Breast epithelium (tissue), 3 donors: ENCODE results near the gene TBC1D1.

Experiments used
- POLR2A ChIP-seq: fragments of 450-650 bp; IDR thresholded peaks from one replicate; pipeline ENCODE4 v1.6.1; 2016; ENCODE audit warnings: antibody characterized with exemption, mild to moderate bottlenecking, moderate library complexity
- POLR2AphosphoS5 ChIP-seq, 3 donors: sonication (generic); formaldehyde crosslinking; IDR thresholded peaks; one replicate each; pipeline ENCODE4 v1.6.1; 2017; ENCODE audit warnings: antibody characterized with exemption in 3 of 3

GRCh38 chr4:38030023-38030422 lies 139.1 kb downstream of the TBC1D1 start:
- TF ChIP-seq POLR2A (no peak), POLR2AphosphoS5 (IDR thresholded peaks at IDR 0.05) (no peak)
